Ascending aorta (tissue), 2 donors: ENCODE data around the gene ADPRM. TPM values are rescaled to one million over a fixed set of nuclear protein-coding genes. Genes with fewer than 3 reads are reported as not detected.

Experiments
- DNase-seq, 2 donors: peaks; one replicate each; pipeline ENCODE4 v3.0.0-alpha.2; 2019; ENCODE audit warnings: low spot score in 2 of 2
- H3K27ac ChIP-seq, 2 donors: fragments of 200-600 bp; sonication (generic); one replicate each; pipeline ENCODE4 v1.5.1; 2016 to 2017; ENCODE audit warnings: mild to moderate bottlenecking in 1 of 2
- H3K27me3 ChIP-seq: fragments of 200-600 bp; sonication (generic); one replicate; pipeline ENCODE4 v1.5.1; 2017
- H3K36me3 ChIP-seq, 2 donors: fragments of 200-600 bp; sonication (generic); one replicate each; pipeline ENCODE4 v1.5.1; 2016
- H3K4me1 ChIP-seq, 2 donors: fragments of 200-600 bp; sonication (generic); one replicate each; pipeline ENCODE4 v1.5.1; 2016 to 2017; ENCODE audit warnings: mild to moderate bottlenecking in 1 of 2
- H3K4me3 ChIP-seq, 2 donors: fragments of 200-600 bp; sonication (generic); one replicate each; pipeline ENCODE4 v1.5.1; 2016 to 2017; ENCODE audit warnings: mild to moderate bottlenecking in 1 of 2
- H3K9me3 ChIP-seq, 2 donors: fragments of 200-600 bp; sonication (generic); one replicate each; pipeline ENCODE4 v1.5.1; 2016
- CTCF ChIP-seq, 3 experiments: fragments of 200-600 bp in 2 of 3; fragments of 450-650 bp in 1 of 3; sonication (generic) in 2 of 3; IDR thresholded peaks; one replicate each; pipeline ENCODE4 v1.5.1; 2016 to 2019; ENCODE audit warnings: antibody characterized with exemption in 3 of 3, mild to moderate bottlenecking in 1 of 3, moderate library complexity in 1 of 3
- intact Hi-C: fragments of 100-400 bp; cut with DNase I; formaldehyde crosslinking; loops from one replicate; pipeline ENCODE4 v1.15.1; 2023
- total RNA-seq: library from RNA; depleted of rRNA; stranded (reverse); fragments of >200 nt; gene quantifications from one replicate; pipeline ENCODE4 v1.1.0, GENCODE V29; 2016

The ADPRM gene
- total RNA-seq, 1 donor from 2014 or later = not detected

GRCh38 chr17:10757647-10758046 is 60.3 kb downstream of the ADPRM start:
- no peak for TF ChIP-seq CTCF (IDR thresholded peaks at IDR 0.05)
- Histone ChIP-seq H3K27me3 (no peaks in the 10 kb centered on the region), H3K36me3 (no peaks in the 10 kb centered on the region), H3K4me1 (no peaks in the 10 kb centered on the region), H3K9me3 (no peaks in the 10 kb centered on the region), H3K27ac (no peak overlapping the region), H3K4me3 (no peak overlapping the region)
- intact Hi-C loops = no loop called here
- DNase-seq = no peak

GRCh38 chr17:10758062-10758461 is 60.7 kb downstream of the ADPRM start:
- Histone ChIP-seq H3K4me1 (no peaks in the 10 kb centered on the region), H3K27me3 (no peaks in the 10 kb centered on the region), H3K36me3 (no peaks in the 10 kb centered on the region), H3K9me3 (no peaks in the 10 kb centered on the region), H3K4me3 (no peak overlapping the region), H3K27ac (no peak overlapping the region)
- TF ChIP-seq CTCF (IDR thresholded peaks at IDR 0.05) = no peak
- no peak for DNase-seq
- intact Hi-C loops = no loop called here

Other genes starting within 250 kb of the ADPRM start
- gene MYH4, start 228.0 kb upstream of the ADPRM start, total RNA-seq = not detected
- not detected for gene MYH1, start 179.1 kb upstream of the ADPRM start, total RNA-seq
- not detected for gene MYH2, start 147.9 kb upstream of the ADPRM start, total RNA-seq
- gene MYH3, start 40.3 kb upstream of the ADPRM start, total RNA-seq = 0.32 TPM
- gene SCO1, start 61 bp upstream of the ADPRM start, total RNA-seq = 173 TPM
- 0.53 TPM for gene TMEM220, start 32.4 kb downstream of the ADPRM start, total RNA-seq
- gene TMEM238L, start 106.5 kb downstream of the ADPRM start, total RNA-seq = not detected
- not detected for gene PIRT, start 140.5 kb downstream of the ADPRM start, total RNA-seq